OCI-LY3 (cell line): ENCODE data around the gene MAMSTR.

ENCODE experiments used
- H2AFZ ChIP-seq: fragments of 200-600, 300-600 bp; shearing (Covaris generic); 2 replicates; pipeline ENCODE4 v1.6.0; 2014; ENCODE audit warnings: antibody characterized with exemption, low read depth, low read length
- H3K27ac ChIP-seq: fragments of 200-600, 300-600 bp; sonication (generic); 2 replicates; pipeline ENCODE4 v1.5.1; 2014; ENCODE audit warnings: mild to moderate bottlenecking, low read length, moderate library complexity, mixed read lengths
- H3K27me3 ChIP-seq: fragments of 200-600, 300-600 bp; sonication (generic); 2 replicates; pipeline ENCODE4 v1.6.1; 2014; ENCODE audit warnings: low read depth, low read length, mixed read lengths
- H3K36me3 ChIP-seq: fragments of 200-600, 300-600 bp; sonication (generic); replicated peaks from 2 replicates; pipeline ENCODE3; 2014; ENCODE audit warnings: low read depth, low read length, mixed read lengths
- H3K4me1 ChIP-seq: fragments of 300-600, 200-600 bp; sonication (generic); 2 replicates; pipeline ENCODE4 v1.6.1; 2014; ENCODE audit warnings: low read length, mixed read lengths
- H3K4me2 ChIP-seq: fragments of 200-600, 300-600 bp; sonication (generic); 2 replicates; pipeline ENCODE4 v1.6.1; 2014; ENCODE audit warnings: low read length, mixed read lengths
- H3K4me3 ChIP-seq: fragments of 300-600, 200-600 bp; sonication (generic); 2 replicates; pipeline ENCODE4 v1.5.1; 2014; ENCODE audit warnings: antibody characterized with exemption, mild to moderate bottlenecking, low read length, moderate library complexity
- H3K79me2 ChIP-seq: fragments of 300-600, 200-600 bp; shearing (Covaris generic); 2 replicates; pipeline ENCODE4 v1.6.1; 2014; ENCODE audit warnings: mild to moderate bottlenecking, low read length, mixed read lengths
- H3K9ac ChIP-seq: fragments of 300-600, 200-600 bp; shearing (Covaris generic); 2 replicates; pipeline ENCODE4 v1.6.0; 2014; ENCODE audit warnings: mild to moderate bottlenecking, low read length, moderate library complexity
- H3K9me3 ChIP-seq: fragments of 200-600, 300-600 bp; shearing (Covaris generic); 2 replicates; pipeline ENCODE4 v1.6.1; 2014; ENCODE audit warnings: low read length, mixed read lengths; ENCODE audit not compliant: insufficient read depth
- H4K20me1 ChIP-seq: fragments of 200-600, 300-600 bp; sonication (generic); 2 replicates; pipeline ENCODE4 v1.6.1; 2016; ENCODE audit warnings: low read length, mixed read lengths; ENCODE audit not compliant: insufficient read depth
- EZH2phosphoT487 ChIP-seq: fragments of 200-600 bp; shearing (Covaris generic); IDR thresholded peaks from 2 replicates; pipeline ENCODE4 v1.6.1; 2018; ENCODE audit warnings: antibody characterized with exemption, mixed run types, low read depth
- TF ChIP-seq, protein P1 (sequence below): fragments of 200-600, 300-600 bp; sonication (generic); IDR thresholded peaks from 2 replicates; pipeline ENCODE4 v1.5.1; 2014; ENCODE audit warnings: antibody characterized with exemption, low read length, low read depth

Gene MAMSTR

DNA sequence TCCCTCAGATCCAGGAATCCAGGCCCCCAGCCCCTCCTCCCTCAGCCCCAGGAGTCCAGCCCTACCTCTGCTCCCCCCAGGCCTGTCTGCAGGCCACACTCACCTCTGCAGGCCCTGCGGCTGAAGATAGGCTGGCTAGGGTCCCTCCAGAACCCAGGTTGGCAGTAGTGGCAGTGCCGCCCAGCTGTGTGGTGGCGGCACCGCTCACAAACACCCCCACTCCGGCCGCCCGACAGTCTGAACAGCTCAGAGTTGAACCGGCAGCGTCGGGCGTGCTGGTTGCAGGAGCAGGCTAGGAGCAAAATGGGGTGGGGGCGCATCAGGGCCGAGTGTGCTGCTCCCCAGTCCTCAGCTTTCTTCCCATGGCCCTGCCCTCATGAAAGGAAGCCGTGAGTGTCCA, 55.0 kb downstream of the MAMSTR start:
- H3K9me3 ChIP-seq, result no peaks in the 10 kb centered on the region
- H3K36me3 ChIP-seq, result no peaks in the 10 kb centered on the region
- H3K79me2 ChIP-seq, result no peaks in the 10 kb centered on the region
- no peak overlapping the region for H3K4me2 ChIP-seq
- no peak overlapping the region for H3K4me3 ChIP-seq
- peaks cover 9% of the 10 kb centered on the region for H3K4me1 ChIP-seq
- no peak overlapping the region for H3K9ac ChIP-seq
- H3K27me3 ChIP-seq, result no peaks in the 10 kb centered on the region
- no peak overlapping the region for H2AFZ ChIP-seq
- TF ChIP-seq EZH2phosphoT487, result no peak
- TF ChIP-seq, protein P1, sequence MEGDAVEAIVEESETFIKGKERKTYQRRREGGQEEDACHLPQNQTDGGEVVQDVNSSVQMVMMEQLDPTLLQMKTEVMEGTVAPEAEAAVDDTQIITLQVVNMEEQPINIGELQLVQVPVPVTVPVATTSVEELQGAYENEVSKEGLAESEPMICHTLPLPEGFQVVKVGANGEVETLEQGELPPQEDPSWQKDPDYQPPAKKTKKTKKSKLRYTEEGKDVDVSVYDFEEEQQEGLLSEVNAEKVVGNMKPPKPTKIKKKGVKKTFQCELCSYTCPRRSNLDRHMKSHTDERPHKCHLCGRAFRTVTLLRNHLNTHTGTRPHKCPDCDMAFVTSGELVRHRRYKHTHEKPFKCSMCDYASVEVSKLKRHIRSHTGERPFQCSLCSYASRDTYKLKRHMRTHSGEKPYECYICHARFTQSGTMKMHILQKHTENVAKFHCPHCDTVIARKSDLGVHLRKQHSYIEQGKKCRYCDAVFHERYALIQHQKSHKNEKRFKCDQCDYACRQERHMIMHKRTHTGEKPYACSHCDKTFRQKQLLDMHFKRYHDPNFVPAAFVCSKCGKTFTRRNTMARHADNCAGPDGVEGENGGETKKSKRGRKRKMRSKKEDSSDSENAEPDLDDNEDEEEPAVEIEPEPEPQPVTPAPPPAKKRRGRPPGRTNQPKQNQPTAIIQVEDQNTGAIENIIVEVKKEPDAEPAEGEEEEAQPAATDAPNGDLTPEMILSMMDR, result no peak
- no peak overlapping the region for H3K27ac ChIP-seq
- no peaks in the 10 kb centered on the region for H4K20me1 ChIP-seq

DNA sequence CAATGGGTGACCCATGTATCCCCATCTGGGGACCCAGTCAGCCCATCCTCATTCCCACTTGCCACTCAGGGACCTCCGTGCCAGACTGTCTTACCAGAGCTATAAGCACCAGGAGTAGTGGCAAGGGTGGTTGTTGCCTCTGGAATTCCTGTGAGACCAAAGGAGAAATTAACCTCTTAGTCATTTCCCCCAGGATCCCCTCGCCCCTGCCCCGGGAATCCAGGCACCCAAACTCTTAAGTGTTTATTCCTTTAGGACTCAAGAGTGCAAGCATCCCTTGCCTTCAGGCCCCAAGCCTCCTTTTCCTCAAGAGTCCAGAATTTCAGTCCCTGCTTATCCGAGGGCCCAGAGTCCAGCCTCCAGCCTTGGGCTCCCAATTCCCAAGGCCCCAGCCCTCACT, 55.9 kb downstream of the MAMSTR start:
- Histone ChIP-seq H2AFZ (no peak overlapping the region), H4K20me1 (no peaks in the 10 kb centered on the region), H3K27ac (no peak overlapping the region), H3K27me3 (no peaks in the 10 kb centered on the region), H3K9ac (no peak overlapping the region), H3K36me3 (no peaks in the 10 kb centered on the region), H3K9me3 (no peaks in the 10 kb centered on the region), H3K4me3 (no peak overlapping the region), H3K4me2 (no peak overlapping the region), H3K4me1 (peaks cover 9% of the 10 kb centered on the region), H3K79me2 (no peaks in the 10 kb centered on the region)
- TF ChIP-seq, protein P1, result no peak
- no peak for TF ChIP-seq EZH2phosphoT487
